Measurements from ENCODE around the gene BOD1L1.

Gene BOD1L1

GRCh38 chr4:13538427-13538973 is 89.0 kb downstream of the BOD1L1 start:
- no peak for DNase-seq

- DNase-seq: no peak
These were observed 89.7 kb downstream of the BOD1L1 start for GRCh38 chr4:13537832-13538177.

GRCh38 chr4:13537011-13537831 is 90.3 kb downstream of the BOD1L1 start:
- DNase-seq: no peak

- no peak for DNase-seq
These were observed 90.9 kb downstream of the BOD1L1 start for GRCh38 chr4:13536607-13537006.

- DNase-seq: no peak
These were observed 91.7 kb downstream of the BOD1L1 start for GRCh38 chr4:13535708-13536361.

GRCh38 chr4:13535118-13535517 is 92.4 kb downstream of the BOD1L1 start:
- no peak for DNase-seq

- DNase-seq: no peak
These were observed 93.0 kb downstream of the BOD1L1 start for GRCh38 chr4:13534344-13535063.

- DNase-seq: no peak
These were observed 93.7 kb downstream of the BOD1L1 start for GRCh38 chr4:13533670-13534343.

- DNase-seq: no peak
These were observed 95.9 kb downstream of the BOD1L1 start for GRCh38 chr4:13531625-13531998.

- DNase-seq: no peak
These were observed 96.5 kb downstream of the BOD1L1 start for GRCh38 chr4:13530823-13531624.

GRCh38 chr4:13529128-13529919 is 98.2 kb downstream of the BOD1L1 start:
- no peak for DNase-seq

GRCh38 chr4:13528821-13529127 is 98.8 kb downstream of the BOD1L1 start:
- DNase-seq: no peak

GRCh38 chr4:13527981-13528820 is 99.3 kb downstream of the BOD1L1 start:
- no peak for DNase-seq

GRCh38 chr4:13527192-13527980 is 100.1 kb downstream of the BOD1L1 start:
- no peak for DNase-seq

GRCh38 chr4:13526658-13527057 is 100.9 kb downstream of the BOD1L1 start:
- no peak for DNase-seq

GRCh38 chr4:13525606-13526281 is 101.8 kb downstream of the BOD1L1 start:
- DNase-seq: no peak

- DNase-seq: peak; percentile 62
These were observed 102.9 kb downstream of the BOD1L1 start for GRCh38 chr4:13524504-13525243.

Measured in fibroblast of skin of right biceps (primary cell).